ENCODE measurements around the gene MASP1. TPM values are rescaled to one million over a fixed set of nuclear protein-coding genes. Genes with fewer than 3 reads are reported as not detected.

Gene MASP1
- total RNA-seq, 1 donor from 2014 or later: 4.6 TPM

GRCh38 chr3:187193181-187193580 lies 98.4 kb downstream of the MASP1 start:
- no peak for DNase-seq (ENCODE audit: extremely low read depth, low read depth, low spot score)

DNA sequence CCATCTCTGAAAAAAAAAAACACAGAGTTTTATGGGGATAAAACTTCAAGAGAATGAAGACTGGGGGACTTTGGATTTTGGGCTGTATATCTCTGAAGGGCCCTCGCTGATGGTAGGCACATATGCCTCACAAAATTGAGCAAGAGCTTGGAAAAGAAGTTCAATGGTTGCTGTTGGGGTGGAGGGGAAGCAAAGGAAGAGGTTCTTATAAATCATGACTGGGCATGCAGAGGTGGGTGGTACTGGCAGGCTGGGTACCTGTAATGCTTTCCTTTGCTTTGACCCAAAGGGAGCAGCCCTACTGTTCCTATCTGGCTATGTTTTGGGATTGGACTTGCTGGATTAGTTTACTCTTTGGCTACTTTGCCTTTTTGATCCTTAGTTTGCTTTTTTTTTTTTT lies 100.3 kb downstream of the MASP1 start:
- no peak for DNase-seq (ENCODE audit: extremely low read depth, low read depth, low spot score)

- no peak for DNase-seq (ENCODE audit: extremely low read depth, low read depth, low spot score)
These were observed 102.6 kb downstream of the MASP1 start for GRCh38 chr3:187188931-187189330.

- no peak for DNase-seq (ENCODE audit: extremely low read depth, low read depth, low spot score)
These were observed 104.6 kb downstream of the MASP1 start for GRCh38 chr3:187186801-187187421.

- no peak for DNase-seq (ENCODE audit: extremely low read depth, low read depth, low spot score)
These were observed 105.2 kb downstream of the MASP1 start for GRCh38 chr3:187186375-187186774.

GRCh38 chr3:187185759-187186158 lies 105.8 kb downstream of the MASP1 start:
- DNase-seq (ENCODE audit: extremely low read depth, low read depth, low spot score): no peak

Other genes starting within 250 kb of the MASP1 start
- gene RPL39L, start 152.2 kb downstream of the MASP1 start, total RNA-seq: 14.7 and 19.3 TPM in 2 replicates
- gene RTP1, start 94.3 kb downstream of the MASP1 start, total RNA-seq: not detected in 2 replicates
- 0.78 and 4.6 TPM in 2 replicates for gene RTP4, start 76.6 kb upstream of the MASP1 start, total RNA-seq

Measured in glomerular endothelial cell (primary cell).